HG02973 (cell line): ENCODE data around the gene EIF5A.

Experiments
- ATAC-seq: cut with Tn5 transposase; IDR thresholded peaks from one replicate; pipeline ENCODE4 v1.9.1; 2021; ENCODE audit warnings: moderate library complexity; ENCODE audit not compliant: unreplicated experiment

Gene EIF5A

DNA sequence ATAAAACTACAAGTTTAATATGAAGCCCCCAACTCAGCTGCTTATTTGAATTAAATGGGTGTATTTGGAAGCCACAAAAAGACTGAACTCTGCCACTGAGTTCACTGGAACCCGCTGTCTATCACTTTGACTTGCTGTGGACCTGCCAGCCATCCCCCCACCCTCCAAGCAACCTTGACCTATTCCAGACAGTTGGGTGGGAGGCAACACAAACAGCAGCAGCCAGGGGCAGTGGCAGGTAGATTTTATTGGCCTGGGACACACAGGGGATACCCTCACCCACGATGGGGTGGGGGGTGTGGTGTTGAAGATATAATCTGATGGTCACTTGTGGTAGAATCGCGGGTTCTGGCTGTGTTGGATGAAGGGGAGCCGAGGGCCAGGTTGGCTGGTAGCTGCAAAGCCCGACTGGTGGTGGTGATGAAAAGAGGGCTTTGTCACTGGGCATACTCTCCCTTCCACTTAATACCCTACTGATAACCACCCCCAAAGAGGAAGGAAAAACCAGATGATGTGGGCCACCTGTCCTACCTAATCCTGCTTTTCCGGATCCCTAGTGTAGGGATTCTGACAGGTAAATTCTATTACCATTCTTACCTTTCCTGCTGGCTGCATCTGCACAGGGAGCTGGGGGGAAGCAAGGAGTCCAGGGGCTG is 5.1 kb downstream of the EIF5A start:
- ATAC-seq = no peak

DNA sequence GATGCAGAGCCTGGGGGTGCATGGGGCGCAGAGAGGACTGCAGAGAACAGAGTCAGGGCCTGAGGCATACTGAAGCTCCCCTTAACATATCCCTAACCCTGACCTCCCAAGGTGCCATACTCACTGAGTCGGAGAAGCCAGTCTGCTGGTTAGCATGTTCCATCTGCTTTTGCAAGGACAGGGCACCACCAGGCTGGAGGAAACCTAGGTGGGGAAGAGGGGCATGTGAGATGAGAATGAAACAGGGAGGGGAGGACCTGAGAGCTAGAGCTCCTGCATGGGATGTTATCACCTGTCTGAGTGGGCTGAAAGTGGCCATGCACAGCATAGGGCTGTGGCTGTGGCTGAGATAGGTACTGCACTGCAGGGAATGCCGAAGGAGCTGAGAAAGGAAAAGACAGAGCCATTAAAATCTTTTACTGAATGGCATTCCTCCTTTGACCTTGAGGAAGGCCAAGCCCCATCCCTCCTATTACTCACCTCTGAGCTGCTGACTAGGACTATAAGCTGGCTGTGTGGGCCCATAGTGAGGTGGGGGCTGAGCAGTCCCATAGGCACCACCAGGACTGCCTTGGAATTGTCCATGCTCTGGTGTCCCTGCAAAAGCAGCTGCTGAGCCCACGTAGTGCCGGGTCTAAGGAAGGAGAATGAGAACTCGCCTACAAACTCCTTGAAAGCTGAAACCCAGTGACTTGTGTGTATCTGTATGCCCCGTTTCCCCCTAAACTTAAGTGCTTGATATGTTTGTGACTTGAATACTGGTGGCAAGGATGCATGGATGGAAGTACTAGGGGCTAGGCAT is 5.9 kb downstream of the EIF5A start:
- ATAC-seq = no peak

DNA sequence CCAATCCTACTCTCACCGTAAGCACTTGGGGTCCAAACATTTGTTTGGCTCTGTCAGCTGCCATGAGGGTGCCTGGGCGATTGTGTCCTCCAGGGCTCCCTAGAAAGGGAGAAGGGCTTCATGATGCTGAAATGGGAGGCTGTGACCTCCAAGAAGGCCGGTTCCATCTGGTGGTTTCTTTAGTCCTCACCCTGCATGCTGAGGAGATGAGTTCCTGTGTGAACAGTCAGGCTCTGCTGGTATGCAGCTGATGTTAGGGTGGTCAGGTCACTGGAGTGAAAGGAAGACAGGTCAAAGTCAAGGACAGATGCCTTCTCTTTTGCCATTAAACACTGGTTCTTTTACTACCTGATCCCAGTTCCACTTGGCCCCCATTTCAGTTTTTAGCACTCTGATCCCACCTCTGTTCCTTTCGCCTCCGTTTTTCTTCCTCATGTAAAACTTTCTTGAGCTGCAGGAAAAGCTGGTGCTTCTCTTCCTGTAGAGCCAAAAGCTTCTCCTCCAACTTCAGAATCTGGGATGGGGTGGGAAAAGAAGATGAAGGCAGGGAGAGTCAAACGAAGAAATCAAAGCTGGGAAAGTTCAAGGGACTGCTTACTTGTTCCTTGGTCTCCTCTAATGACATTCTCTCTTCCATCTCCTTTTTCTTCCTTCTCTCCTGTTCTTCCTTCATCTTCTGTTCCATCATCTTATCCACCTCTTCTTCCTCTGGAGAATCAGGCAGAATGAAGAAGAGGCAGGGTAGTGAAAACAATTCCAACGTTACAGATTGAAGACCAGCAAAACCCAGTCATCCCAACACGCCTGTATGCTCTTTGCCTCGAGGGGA is 6.7 kb downstream of the EIF5A start:
- no peak for ATAC-seq

DNA sequence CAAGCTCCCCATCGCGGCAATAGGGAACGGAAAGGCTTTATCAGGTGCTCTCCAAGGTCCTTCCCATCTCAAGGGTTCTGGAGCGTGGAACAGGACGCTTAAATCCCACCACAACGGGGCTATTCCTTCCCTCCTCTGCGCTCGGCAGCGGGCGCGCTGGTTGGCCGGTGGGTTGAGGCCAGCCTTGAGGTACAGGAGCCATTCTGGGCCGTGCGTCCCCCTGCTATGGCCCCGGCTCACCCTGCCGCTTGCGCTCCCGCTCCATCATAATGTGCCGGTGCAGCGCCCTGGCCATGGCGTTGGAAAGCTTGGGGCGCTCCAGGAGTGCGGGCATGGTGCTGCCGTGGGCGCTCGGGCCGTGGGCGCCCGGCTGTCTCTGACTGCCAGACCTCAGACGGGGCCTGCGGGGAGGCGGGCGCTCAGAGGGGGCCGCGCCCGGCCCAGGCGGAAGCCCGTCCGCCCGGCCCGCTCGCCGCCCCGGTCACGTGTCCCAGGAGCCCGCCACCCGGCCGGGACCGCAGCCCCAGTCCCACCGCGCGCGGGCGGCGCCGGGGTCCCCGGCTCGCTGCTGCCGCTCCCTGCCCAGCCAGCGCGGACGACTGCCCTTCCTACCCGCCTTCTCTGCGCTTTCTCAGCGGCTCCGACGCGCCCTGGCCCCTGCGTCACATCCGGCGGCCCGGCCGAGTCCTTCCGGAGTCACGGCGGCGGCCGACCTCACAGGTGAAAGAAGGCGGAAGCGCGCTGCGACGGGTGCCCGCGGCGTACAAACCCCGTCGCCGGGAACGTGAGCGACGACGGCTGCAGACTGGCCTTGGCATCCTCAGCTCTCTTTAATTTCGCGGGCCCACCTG is 7.5 kb downstream of the EIF5A start, which contains the start of gene GPS2:
Gene GPS2, minus strand, starts transcription at position 642 of the 851 bp plus-strand sequence. Its CDS starts 308 bp downstream, at position 334.
- ATAC-seq = peak; percentile 53

DNA sequence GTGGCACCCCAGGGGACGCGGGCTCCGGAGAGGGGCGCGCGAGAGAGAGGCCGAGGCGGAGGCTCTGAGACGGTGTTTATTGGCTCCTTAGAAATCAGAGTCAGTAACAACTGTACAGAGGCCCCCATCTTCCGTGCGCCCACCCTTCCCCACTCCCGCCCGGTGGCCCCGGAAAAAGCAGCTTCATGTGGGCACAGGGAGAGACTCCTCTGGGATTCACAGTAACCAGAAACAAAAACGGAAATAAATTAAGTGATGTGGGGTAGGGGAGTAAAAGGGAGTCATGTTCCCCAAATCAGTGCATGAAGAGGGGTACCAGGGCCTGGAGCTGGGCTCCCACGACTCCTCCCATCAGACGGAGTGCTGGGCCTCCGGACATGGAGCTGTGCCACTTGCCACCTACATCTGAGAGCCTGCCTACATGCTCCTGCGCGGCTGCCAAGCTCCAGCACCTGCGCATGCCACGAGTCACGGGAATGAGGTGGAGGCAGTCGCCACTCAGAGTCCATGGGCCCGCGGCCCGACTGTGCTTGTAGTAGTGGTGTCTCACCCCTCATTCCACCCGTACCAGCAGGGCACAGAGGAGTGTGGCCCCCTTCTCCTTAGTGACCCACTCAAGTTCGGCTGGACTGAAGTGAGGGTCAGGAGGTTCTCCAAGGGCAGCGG is 8.3 kb downstream of the EIF5A start:
- no peak for ATAC-seq

DNA sequence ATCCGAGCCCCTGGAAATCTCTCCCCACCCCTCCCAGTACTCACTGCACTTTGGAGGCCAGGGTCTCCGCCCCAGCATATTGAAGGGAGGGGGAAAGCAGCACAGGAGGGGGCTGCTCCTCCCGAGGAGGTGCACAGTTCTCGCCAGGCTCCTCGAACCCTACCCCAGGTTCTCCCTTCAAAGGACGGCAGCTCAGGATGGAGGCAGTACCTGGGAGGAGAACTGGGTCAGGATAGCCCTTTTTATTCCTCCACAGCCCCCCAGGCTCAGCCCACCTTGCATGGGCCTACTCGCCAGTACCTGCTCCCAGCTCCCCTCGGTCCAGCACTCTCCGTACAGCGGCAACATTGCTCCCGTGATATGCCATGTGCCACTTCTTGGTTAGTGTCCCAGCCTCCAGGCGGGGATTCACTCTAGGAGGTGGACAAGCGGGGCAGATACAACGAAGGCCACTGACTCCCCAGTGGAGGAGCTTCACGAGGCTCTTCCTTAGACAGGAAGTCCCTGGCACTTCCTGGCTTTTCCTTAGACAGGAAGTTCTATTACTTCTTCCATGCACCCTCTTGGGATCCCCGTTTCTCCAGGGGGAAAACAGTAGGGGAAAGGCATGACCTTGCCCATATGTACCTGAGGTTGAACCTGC is 9.9 kb downstream of the EIF5A start:
- no peak for ATAC-seq

DNA sequence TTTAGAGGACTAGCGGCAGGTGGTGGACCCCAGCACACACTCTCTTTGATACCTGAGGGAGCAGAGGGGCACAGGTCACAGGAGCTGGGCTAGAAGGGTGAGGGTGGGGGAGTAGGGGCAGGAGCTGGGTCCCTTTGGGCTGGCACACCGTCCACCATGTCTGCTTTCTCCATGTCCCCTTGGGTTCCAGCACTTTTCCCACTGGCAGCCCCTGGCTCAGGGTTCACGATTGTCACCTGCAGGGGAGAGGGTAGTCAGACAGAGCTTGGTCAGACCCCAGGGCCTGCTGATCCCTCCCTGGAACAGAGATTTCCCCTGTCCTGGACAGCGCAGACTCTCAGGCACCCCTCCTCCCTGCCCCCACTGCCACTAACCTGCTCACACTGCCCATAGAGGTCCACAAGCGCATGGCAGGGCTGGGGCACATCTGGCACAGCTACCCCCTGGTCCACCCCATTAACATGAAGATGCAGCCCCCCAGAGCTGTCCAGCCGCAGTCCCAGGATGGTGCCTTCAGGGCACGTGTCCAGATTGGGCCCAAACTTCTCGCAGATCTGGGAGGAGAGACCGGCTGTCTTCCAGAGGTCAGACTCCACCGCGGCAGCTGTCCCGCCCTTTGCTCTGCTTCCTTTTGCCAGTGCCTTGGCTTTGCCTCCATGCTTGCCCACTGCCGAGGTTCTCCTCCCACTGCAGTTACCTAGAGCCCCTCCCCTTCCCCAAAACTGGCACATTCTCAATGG is 10.9 kb downstream of the EIF5A start:
- ATAC-seq = no peak

DNA sequence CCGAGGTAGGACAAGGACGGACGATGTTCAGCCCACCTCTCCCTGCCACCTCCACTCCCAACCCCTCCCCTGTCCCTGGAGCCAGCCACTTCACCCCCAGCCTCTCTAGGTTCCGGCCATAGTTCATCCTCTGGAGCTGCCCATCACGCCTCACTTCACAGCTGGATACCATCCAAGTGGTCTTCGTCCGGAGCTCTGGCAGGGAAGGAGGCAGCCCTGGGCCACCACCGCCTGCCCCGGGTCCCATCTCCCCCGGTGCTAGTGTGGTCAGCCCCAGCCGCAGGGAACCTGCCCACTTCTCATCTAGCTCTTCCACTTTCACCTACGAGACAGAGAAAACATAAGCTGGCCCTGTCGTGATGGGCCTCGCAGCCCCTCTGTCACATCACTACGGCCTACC is 14.0 kb downstream of the EIF5A start:
- ATAC-seq = no peak

DNA sequence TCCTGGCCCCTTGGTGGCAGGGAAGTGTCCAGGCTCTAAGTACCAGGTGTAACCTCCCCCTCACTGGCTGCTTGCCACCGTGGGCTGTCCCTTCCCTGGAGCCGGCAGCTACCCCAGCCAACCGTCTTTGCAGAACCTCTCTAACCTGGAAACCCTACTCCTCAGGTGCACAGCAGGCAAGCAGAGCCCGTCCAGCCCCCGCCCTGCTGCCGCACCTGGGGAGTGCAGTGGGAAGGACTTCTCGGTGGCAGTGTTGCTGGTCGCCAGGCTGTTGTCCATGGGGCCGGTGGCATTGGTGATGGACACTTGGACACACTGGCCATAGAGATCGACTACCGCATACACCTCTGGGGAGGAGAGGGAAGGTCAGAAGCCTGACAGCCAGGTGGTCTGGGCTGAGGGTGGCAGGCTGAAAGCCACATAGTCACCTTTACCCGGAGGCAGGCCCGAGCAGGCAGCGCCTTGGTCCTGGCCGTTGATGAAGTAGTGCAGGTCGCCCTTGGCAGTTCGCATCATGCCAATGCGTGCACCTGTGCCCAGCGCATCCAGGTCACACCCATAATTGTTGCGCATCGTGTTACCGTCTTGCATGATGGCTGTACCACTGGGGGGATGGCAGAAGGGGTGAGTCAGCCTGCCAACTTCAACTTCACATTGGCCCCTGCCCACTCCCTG is 15.2 kb downstream of the EIF5A start:
- no peak for ATAC-seq

DNA sequence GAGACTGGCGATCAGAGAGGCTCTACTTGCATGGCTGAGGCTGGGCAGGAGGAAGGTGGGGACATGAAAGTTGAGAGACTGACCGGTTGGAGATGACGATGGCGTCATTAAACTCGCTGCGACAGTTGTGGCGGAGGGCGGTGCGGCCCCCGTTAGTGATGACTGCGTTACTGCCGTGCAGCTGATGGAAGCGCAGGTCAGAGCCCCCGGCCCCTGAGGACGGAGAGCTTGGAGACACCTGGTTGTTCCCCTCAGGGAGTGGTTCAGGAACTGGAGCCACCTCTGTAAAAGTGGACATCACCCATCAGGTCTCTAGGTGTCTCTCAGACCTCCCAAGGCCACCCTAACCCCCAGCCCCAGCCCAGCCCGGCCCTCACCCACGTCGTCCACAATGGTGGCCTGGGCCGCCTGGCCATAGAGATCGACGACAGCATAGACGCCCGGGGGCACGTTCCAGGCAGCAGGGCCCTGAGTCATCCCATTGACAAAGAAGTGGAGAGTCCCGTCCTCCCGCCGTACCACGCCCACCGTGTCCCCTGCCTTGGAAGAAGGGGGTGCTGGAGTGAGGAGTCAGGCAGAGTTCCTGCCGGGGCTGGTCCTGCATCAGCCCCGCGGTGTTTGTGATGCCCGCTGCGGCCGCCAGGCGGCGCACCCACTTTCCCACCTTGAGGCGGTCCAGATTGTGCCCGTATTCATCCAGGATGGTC is 16.5 kb downstream of the EIF5A start:
- no peak for ATAC-seq

DNA sequence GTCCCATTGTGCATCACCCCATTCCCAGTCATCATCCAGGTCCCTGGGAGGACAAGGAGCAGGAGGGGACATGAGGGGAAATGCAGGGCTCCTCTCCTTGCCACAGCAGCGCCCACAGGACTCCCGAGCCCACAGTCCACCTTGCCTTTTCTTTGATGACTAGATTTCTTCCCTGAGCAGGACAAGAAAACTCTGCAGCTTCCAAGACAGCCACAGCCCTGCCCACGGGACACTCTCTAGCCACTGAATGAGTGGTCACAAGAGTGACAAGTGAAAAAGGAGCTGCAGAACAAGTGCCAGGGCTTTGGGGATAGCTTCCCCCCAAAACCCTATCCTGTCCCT is 17.0 kb downstream of the EIF5A start:
- no peak for ATAC-seq

DNA sequence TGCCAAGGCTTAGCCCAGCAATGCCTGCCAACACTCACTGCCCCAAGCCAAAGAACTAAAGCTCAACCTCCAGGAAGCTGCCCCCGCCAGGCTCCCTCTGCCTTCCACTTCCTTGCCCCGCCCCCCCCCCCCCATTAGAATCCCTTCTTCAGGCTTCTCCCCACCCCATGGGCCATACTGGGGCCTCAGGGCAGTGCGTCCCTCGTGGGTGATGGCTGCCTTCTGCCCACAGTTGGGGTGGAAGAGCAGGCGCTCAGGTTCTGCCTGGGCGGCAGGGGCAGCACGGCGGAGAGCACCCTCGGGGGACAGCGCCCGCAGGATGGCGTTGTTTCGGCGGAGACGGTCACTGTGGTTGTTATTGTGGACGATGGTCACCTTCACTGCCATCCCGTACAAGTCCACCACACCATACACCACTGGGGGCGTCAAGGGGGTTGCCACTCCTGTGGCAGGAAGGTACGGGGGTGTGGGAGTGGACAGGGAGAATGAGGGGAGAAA is 17.7 kb downstream of the EIF5A start:
- no peak for ATAC-seq

DNA sequence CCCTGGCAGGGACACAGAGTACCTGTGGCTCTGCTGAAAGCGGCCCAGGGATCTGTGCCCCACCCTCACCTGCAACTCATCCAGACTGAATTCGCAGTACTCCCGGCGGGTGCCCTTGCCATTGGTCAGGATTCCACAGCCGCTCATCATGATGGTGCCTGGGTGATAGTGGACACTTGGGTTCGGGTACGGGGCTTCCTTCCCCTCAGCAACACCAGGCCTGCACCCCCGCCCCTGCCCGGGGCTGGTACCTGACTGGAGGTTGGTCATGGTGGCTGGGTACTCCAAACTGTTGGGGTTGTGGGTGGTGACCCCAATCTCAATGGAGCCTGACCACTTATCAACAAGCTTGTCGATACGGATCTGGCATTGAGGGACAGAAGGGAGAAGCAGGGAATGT is 18.8 kb downstream of the EIF5A start:
- no peak for ATAC-seq

DNA sequence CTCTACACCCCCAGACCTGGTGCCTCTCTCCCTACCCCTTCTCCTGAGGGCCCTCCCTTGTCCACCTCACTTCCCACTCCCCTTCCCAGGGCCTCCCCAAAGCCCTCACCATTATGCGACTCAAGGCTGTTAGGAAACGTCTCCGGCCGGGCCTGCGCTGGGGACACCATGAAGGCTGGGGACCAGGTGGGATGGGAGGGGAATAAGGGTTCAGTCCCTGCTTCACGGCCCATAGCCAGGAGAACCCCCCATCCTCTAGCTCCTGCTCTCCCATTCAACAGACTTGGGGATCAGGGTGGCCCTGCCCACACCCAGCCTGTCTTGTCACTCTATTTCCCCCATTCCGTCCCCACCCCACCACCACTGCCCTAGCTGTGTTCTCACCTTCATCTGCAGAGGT is 19.6 kb downstream of the EIF5A start:
- no peak for ATAC-seq

DNA sequence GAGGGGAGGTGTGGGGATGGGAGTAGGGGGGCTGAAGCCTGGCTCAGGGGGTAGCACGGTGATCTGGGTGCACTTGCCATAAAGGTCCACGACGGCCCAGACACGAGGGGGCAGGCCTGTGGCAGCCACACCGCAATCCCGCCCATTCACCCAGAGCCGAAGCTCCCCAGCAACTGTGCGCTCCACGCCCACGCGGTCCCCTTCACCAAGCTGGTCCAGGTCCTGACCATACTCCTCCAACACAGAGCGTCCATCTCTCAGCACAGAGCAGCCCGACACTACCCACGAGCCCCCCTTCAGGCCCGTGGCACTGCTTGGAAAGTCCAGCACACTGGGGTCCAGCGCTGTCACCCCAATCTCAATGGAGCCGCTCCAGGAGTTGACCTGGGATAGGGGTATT is 20.1 kb downstream of the EIF5A start:
- no peak for ATAC-seq

DNA sequence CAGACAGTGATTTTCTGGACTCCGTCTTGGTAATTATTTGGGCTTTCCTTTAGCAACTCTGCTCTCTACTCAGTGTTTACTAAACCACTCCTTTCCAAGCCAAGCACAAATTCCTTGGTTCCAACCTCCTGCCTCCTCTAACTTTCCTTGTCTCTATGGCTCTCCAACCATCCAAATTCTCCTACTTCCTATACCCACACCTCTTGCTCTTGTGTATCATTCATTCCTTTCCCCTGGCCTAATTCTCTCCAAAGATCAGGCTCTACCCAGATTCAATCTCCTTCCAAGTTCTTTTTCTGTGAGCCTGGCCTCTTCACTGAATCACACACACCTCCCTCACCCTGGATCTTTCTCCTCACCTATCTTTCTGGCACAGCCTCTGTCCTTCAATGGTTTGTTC is 20.6 kb downstream of the EIF5A start:
- ATAC-seq = no peak

DNA sequence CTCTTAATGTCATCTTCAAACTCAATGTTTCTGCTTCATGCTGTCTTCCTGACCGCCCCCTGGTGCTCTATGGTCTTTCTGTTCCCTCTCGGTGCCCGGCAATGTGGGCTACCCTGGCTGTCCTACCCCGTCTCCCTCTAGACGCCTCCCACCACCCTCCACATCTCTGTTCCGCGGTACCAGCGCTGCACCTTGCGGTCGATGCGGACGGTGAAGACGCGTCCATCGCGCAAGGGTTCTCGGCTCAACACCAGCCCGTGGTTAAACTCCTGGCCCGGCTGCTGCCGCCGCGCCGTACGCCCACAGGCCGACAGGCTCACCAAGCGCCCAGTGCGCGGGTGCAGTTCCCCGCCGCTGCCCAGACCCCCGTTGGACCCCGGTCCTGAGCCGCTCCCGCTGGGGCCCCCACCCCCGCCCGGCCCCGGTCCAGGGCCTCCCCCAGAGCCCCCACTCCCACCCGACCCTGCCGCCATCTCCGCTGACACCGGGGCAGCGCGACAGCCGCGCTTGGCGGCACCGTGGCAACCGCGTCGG is 21.5 kb downstream of the EIF5A start, which contains the start of gene NEURL4:
Gene NEURL4, minus strand, starts transcription at position 496 of the 534 bp plus-strand sequence. Its CDS starts 23 bp downstream, at position 473.
- ATAC-seq = no peak
